Measurements from ENCODE around the gene AKT1S1.
A peak's percentile ranks its signal among the peaks of the same experiment; 100 is the strongest.

Gene AKT1S1

GRCh38 chr19:49869484-49870308, 7.5 kb downstream of the AKT1S1 start:
- peak; percentile 78 to 84 for DNase-seq (ENCODE audit: low read depth in 1 of 2, low spot score in 1 of 2)

GRCh38 chr19:49869009-49869483, 8.1 kb downstream of the AKT1S1 start:
- DNase-seq (ENCODE audit: low read depth in 1 of 2, low spot score in 1 of 2), result no peak

- DNase-seq (ENCODE audit: low read depth in 1 of 2, low spot score in 1 of 2), result peak; percentile 68 to 82
Observed at GRCh38 chr19:49866933-49867782, 10.0 kb downstream of the AKT1S1 start, which contains the start of gene PNKP. TSS of gene PNKP (minus strand) at chr19:49867576. CDS start at chr19:49867204, 372 bp downstream.

GRCh38 chr19:49864890-49865289, 12.3 kb downstream of the AKT1S1 start:
- no peak for DNase-seq (ENCODE audit: low read depth in 1 of 2, low spot score in 1 of 2)

GRCh38 chr19:49863935-49864320, 13.2 kb downstream of the AKT1S1 start:
- no peak for DNase-seq (ENCODE audit: low read depth in 1 of 2, low spot score in 1 of 2)

- DNase-seq (ENCODE audit: low read depth in 1 of 2, low spot score in 1 of 2), result no peak
Observed at GRCh38 chr19:49863254-49863934, 13.8 kb downstream of the AKT1S1 start.

- no peak for DNase-seq (ENCODE audit: low read depth in 1 of 2, low spot score in 1 of 2)
Observed at GRCh38 chr19:49862391-49863253, 14.5 kb downstream of the AKT1S1 start.

- no peak for DNase-seq (ENCODE audit: low read depth in 1 of 2, low spot score in 1 of 2)
Observed at GRCh38 chr19:49861541-49862378, 15.4 kb downstream of the AKT1S1 start.

- DNase-seq (ENCODE audit: low read depth in 1 of 2, low spot score in 1 of 2), result no peak
Observed at GRCh38 chr19:49861107-49861506, 16.0 kb downstream of the AKT1S1 start.

- DNase-seq (ENCODE audit: low read depth in 1 of 2, low spot score in 1 of 2), result no peak
Observed at GRCh38 chr19:49860336-49861102, 16.6 kb downstream of the AKT1S1 start.

GRCh38 chr19:49859682-49860335, 17.3 kb downstream of the AKT1S1 start:
- DNase-seq (ENCODE audit: low read depth in 1 of 2, low spot score in 1 of 2), result no peak

- no peak for DNase-seq (ENCODE audit: low read depth in 1 of 2, low spot score in 1 of 2)
Observed at GRCh38 chr19:49858088-49858985, 18.8 kb downstream of the AKT1S1 start.

- DNase-seq (ENCODE audit: low read depth in 1 of 2, low spot score in 1 of 2), result no peak
Observed at GRCh38 chr19:49857838-49858087, 19.4 kb downstream of the AKT1S1 start.

- DNase-seq (ENCODE audit: low read depth in 1 of 2, low spot score in 1 of 2), result no peak
Observed at GRCh38 chr19:49857061-49857837, 19.9 kb downstream of the AKT1S1 start.

GRCh38 chr19:49856574-49857021, 20.6 kb downstream of the AKT1S1 start:
- no peak for DNase-seq (ENCODE audit: low read depth in 1 of 2, low spot score in 1 of 2)

- DNase-seq (ENCODE audit: low read depth in 1 of 2, low spot score in 1 of 2), result no peak
Observed at GRCh38 chr19:49855676-49856573, 21.2 kb downstream of the AKT1S1 start.

Measured in activated T-helper 1 cell treated with anti-CD3 and anti-CD28 coated beads, Interleukin-2, amount 50 U/mL, for 16 hours (primary cell).